Measurements from ENCODE around the gene NR1D2.
"Not testable (repeated sequence)": the region's sequence is repeated elsewhere in the genome, so short reads cannot be mapped to it uniquely, and the experiment has no call there.

NR1D2 gene

DNA sequence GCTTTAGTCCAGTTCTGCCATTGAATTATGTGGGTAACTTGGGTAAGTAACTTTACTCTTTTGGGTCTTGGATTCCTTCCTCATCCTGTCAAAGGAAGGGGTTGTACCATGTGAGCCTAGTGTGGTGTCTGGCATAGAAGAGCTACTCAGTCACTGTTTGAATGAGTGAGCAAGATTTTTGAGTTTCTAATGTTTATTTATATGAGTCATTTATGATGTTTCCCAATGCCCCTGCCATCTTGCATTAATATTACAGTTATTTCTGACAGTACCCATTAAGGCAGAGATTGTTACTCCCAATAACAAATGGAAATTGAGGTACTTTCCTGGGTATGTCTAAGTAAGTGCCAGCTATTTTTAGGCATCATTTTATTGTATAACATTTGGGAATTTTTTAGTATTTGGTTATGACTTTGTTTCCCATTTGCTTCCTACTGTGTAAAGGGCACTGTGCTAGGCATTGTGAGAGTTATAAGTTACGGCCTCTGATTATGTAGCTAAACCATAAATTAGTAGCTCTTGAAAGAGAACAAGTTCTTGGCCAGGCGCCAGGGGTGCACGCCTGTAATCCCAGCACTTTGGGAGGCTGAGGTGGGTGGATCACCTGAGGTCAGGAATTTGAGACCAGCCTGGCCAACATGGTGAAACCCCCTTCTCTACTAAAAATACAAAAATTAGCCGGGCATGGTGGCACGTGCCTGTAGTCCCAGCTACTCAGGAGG lies 23.5 kb downstream of the NR1D2 start:
- DNase-seq = no peak

DNA sequence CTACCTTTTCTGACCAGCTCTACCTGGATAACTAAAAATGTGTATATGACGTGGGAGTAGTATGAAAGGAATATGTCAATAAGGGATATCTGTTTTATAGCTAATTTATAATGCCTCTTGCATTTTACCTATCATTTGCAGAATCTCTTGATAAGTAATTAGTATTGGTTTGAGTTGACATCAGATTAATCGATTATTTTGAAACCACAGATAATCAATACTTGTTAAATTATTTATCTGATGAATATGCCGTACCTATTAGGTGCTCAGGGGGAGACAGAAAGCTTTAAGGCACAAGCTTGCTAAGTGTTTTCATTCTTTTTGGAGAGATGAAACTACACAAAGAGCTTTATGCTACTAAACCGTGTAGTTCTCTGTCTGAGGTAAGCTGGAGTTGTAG lies 24.3 kb downstream of the NR1D2 start:
- no peak for DNase-seq

DNA sequence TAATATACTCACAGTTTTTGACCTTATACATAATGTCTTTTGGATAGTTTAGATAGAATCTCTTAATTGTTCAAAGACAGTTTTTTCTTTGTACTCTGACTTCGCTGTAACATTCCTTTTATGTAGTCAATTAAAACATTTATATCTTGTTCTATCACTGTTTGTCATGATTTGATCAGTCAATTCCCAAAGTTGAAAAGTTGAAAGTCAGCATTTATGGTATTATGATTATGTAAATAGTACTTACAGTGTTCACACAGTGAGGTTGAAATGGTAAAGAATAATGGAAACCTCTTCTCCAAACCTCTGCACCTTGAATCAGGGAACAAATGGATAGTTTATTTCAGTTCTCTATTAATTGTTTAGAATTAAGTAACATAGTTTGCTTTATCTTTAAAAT lies 26.6 kb downstream of the NR1D2 start:
- no peak for DNase-seq

DNA sequence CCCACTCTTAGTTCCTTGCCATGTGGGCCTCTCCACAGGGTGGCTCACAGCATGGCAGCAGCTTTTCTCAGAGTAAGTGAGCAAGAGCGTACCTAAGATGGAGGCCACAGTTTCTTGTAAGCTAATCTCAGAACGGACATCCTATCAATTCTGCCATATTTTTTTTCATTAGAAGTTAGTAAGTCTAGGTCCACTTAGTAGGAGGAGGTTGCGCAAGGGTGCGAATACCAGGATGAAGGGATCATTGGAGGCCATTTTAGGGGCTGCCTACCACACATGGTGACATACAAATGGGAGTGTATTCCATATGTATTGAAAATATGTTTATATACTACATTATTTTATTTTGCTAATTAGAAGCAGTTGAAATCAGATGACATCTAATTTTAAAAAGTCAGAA lies 31.5 kb downstream of the NR1D2 start:
- DNase-seq = no peak

DNA sequence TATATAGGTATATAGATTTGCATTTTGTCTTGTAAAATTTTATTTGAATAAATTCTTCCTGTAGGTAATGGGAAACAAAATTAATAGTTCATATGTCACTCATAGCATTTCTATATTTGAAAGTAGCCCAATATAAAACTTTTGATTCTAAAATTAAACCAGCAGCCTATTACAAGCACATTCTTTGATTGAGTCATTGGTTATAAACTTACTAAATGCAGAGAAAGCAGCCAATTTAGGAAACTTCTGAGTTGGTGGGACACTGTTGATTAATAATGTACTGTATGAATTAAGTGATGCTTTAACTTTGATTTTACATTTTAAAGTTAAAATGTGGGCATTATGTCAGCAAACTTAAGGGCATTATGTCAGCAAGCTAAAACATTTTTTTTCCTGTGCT lies 34.5 kb downstream of the NR1D2 start:
- DNase-seq = no peak

DNA sequence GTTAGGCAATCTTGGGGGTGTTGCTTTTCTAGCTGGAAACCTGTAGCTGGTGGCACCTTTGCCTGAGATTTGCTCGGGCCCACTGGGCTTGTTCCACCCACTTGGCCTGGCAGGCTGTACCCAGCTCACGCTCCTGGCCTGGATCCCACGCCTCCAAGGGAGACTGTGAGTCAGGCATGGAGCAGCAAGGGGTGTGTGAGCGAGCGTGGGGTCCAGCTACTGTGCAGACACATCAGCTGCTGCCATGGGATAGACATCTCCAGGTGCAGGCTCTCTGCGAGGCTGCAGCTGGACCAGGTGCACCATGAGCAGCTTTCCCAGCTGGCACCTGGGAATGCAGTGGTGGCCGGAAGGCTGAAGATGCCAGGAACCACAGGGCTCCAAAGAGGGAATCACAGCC lies 36.0 kb downstream of the NR1D2 start:
- no peak for DNase-seq

DNA sequence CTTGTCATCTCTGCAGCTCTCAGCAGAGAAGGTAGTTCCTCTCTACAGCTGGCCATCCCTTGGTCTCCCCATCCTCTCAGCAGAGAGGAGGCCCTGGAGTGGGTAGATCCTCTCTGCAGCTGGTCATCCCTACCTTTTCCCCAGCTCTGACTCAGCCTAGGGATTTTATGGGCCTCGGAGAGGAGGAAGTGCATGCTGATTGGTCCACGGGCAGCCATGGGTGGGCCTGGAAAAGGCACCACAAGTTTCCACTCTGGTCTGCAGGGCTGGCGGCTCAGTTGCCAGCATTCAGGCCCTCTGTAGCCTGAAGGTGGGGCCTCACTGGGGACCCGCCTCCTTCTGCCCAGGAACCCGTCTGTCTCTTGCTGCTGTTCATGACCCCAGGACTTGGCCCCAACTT lies 36.9 kb downstream of the NR1D2 start:
- peak; percentile 0 for DNase-seq

DNA sequence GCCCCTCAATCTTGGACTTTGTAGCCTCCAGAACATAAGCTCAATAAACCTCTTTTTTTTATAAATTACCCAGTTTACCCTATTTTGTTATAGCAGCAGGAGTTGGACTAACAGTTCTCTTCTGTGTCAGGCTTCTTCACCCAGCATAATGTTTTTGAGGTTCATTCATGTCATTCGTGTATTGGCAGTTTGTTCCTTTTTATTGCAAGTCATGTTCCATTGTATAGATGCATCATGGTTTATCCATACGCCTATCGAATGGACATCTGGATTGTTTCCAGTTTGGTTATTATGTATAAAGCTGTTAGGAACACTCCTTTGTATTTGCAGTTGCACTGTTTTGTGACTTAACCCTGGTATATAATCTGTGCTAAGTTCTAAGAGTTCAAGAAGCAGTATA lies 39.8 kb downstream of the NR1D2 start:
- no peak for DNase-seq

DNA sequence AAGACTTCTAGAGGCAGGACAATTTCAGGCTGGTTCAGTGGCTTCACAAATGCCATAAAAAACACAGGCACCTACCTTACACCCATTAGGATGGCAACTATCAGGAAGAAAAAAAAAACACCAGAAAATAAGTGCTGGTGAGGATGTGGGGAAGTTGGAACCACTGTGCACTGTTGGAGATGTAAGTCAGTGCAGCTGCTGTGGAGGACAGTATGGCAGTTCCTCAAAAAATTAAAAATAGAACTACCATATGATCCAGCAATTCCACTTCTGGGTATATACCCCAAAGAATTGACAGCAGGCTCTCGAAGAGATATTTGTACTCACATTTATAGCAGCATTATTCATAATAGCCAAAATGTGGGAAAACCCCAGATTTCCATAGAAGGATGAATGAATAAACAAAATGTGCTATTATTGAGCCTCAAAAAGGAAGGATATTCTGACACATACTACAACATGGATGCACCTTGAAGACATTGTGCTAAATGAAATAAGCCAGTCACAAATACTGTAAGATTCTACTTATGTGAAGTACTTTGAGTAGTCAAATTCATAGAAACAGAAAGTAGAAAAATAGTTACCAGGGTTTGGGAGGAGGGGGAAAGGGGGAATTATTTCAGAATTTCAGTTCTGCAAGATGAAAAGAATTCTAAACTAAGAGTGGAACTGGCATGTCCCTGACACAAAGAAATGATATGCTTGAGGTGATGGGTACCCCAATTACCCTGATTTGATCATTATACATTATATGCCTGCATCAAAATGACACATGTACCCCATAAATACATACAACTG lies 40.9 kb downstream of the NR1D2 start:
- no peak for DNase-seq

DNA sequence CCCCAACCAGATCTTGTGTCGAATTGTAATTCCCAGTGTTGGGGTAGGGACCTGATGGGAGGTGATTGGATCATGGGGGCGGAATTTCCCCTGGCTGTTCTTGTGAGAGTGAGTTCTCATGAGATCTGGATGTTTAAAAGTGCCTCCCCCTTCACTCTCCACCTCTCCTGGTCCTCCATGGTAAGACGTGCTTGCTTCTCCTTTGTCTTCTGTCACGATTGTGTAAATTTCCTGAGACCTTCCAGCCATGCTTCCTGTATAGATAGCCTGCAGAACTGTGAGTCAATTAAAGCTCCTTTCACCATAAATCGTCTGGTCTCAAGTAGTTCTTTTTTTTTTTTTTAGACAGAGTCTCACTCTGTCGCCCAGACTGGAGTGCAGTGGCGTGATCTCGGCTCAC lies 42.3 kb downstream of the NR1D2 start:
- DNase-seq = no peak

DNA sequence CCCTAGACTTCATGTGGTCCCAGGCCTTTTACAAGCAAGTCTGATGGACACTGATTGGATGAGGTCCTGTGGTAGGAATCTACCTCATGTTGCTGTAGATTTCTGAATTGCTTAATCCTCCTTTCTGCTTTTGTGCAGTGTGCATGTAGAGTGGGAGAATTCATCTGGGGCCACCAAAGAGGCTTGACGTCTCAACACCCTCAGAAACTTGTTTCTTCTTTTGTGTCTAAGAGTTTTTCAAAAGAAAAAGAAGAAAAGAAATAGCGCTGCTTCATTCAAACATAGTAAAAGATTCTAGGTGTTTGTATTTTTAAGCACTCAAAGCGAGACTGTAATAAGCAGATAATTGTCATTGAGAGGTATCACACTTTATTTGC lies 46.2 kb downstream of the NR1D2 start:
- DNase-seq = no peak

DNA sequence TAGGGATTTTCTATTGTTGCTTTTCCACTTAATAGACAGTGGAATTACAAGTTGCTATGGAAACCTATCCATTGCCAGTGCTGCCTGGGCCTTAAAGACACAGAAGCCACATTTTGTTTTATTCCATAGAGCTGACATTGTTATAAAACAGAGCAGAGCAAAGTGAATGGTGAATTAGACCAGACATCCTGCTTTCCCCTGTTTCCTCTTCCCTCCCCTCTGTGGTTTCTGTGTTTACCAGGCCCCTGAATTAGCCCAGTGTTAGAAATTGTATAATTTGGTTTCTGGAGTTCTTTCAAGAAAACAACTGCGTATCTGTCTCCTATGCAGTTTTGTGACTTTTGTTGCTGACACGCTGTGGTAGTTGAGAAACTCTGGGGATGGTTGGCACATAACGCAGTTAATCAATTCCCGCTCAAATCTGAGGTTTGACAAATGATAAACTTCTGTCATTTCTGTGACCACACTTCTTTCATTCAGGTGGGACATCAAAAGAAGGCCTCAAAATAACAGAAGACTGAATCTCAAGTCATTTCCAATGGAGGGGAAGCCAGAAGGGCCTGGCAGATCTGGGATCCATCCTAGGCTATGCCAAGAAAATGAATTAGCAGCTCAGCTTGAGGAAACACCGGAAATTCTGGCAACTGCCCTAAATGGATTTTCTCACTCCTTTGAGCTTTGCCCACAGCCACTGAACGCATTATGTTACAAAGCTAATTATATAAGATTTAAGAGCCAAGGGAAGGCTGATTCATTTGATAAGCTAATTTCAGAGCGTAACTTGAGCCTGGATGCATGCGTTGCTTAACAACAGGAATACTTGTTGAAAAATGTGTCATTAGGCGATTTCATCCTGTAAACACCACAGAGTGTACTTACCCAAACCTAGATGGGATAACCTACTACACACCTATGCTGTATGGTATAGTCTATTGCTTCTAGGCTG lies 46.9 kb downstream of the NR1D2 start:
- peak; percentile 27 for DNase-seq

DNA sequence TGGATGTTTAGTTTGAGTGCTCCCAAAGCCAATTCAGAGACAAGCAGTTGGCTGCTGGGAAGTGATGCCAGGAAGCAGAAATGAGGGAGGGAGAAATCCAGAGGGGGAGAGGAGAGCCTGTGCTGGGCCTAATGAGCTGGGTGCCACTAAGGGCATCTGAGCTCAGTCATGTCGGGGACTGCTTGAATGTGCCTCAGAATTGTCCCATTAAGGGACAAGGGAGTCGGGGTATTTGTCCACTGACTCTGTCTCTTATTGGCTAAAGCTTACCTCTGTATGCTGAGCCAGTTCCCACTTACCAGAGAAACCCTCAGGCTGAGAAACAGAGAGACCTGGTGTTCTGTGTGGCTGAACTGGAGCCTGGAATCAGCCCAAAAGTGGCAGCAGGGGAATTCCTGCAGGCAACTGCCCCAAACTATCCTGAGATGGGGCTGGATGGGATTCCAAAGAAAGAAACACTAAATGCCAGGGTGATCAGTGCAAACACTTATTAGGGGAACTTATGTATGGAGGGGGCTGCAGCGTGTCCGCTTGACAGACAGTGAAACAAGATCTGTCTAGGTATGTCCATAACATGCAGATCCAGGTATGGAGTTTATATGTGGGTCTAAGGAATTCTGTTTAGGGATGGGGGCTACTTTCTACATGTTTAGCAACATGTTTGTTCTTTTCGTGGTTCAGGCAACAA lies 48.6 kb downstream of the NR1D2 start:
- no peak for DNase-seq

DNA sequence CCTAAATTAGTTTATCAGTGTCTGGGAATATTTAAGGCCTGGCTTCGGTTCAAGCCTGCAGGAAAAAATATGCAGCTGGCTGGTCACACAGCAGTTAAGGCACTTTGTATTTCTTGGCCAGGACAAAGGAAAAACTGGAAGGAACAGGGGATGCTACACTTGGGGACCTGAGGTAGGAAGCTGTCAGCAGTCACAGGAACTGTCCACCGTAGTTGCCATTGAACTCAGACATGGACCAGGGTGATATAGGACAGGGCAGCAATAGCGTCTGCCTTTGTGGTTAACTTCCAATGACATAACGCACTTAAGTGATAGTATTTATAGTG lies 49.1 kb downstream of the NR1D2 start:
- no peak for DNase-seq

DNA sequence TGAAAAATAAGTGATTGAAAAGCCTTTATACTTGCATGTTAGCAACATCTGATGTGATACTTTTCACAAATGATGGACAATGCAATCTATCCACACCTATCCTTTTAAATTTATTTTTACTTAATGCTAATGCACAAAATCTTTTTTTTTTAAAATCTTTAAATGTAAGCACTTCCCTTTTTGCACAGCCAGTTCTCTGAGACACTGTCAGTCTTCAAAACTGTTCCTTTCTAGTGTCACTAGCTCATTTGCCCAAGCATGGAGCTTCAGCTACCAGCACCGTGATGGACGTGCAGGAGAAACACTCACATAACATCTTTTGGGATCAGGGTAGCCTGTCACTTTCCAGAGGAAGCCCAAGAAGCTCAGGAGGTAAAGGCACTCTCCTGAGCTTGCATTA lies 50.1 kb downstream of the NR1D2 start:
- no peak for DNase-seq

DNA sequence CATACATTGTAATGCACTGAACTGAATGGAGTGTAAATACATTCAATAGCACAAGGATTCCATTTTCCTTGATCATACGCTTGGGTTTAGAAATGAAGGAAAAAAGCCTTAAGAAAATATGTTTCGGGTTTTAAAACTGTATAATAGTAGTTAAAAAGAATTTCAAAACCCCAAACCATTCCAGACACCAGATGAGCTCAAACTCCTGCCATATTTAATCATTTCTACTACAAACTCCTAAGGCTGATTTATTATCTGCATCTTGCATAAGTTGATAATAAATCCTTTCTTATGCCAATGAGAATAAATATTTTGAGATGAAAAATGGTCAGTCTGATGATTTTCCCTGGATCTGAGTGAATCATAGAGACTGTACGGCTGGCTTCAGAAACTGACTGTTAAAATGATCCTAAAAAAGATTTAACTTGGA lies 51.0 kb downstream of the NR1D2 start:
- DNase-seq = no peak

DNA sequence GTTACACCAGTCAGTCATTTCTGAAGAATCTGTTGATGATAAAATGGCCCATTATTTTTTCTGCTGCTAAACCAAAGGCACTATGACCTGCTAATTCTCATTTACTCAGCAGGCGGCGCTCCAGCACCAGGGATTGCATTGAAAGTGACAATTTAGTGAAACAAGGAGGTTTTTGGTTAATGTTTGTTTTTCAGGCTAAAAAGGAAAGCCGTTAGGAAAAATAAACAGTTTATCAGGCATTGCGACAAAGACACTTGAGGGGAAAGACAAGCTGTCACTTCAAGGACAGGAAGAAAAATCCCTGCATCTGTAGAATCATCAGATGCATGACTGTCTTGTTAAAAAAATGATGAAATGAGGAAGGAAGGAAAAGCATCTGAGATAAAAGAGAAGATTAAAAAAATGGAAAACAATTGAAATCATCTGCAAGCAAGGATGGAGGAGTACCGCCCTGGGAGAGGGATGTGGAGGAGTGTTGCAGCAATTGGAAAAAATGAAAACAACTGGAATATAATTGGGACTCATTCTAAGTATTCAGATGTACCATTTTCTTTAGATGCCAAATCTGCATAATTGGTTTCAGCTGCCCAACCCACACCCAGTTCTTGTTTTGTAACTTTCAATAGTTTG lies 54.0 kb downstream of the NR1D2 start:
- DNase-seq = peak; percentile 50

DNA sequence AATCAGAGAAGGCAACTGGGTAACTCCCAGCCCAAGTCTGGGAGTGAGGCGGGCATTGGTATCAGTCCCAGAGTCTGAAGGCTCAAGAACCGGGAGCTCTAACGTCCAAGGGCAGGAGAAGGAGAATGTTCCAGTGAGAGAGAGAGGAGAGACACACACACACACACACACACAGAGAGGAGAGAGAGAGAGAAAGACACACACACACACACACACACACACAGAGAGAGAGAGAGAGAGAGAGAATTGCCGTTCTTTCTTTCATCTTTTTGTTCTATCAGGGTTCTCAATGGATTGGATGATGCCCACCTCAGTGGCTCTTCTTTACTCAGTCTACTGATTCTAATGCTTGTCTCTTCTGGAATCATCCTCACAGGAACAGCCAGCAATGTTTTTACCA lies 57.0 kb downstream of the NR1D2 start:
- DNase-seq = no peak

DNA sequence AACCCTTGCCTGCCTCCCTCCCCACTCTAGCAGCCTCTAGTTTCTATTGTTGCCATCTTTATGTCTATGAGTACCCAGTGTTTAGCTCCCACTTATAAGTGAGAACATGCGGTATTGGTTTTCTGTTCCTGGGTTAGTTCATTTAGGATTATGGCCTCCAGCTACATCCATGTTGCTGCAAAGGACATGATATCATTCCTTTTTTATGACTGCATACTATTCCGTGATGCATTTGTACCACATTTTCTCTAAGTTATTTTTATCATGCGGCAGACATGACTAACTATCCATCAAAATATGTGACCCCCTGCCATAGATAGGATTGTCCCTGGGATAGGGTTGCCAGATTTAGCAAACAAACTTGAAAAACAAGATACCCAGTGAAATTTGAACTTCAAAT lies 58.4 kb downstream of the NR1D2 start:
- DNase-seq = no peak

DNA sequence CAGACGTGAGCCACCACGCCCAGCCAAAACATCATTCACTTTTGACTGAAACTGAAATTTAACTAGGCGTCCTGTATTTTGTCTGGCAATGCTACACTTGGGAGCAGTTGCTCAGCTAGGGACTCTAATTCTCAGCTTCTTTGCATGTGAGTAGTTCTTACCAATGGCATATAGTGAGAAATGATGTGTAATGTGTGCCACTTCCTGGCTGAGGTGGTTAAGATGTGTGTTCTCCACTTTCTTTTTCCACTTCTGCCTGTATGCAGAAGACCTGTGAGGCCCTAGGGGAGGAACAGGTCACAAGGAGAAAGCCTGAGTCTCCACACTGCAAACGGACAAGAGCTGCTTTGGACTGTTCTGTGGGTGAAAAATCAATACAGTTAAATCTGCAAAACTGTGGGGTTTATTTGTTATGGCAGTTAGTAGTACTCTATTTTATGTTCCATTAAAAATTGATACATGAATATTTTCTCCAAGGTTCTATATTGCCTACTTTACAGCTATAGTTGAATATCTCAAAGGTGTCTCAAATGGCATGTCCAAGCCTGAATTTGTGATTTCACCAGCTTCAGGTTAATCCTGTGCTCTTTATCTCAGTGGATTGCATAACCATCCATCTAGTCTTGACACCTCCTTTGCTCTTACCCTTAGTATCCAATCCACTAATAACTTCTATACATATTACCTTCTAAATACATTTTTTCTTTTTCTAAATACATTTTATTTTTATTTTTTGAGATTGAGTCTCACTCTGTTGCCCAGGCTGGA lies 59.3 kb downstream of the NR1D2 start:
- DNase-seq = no peak

DNA sequence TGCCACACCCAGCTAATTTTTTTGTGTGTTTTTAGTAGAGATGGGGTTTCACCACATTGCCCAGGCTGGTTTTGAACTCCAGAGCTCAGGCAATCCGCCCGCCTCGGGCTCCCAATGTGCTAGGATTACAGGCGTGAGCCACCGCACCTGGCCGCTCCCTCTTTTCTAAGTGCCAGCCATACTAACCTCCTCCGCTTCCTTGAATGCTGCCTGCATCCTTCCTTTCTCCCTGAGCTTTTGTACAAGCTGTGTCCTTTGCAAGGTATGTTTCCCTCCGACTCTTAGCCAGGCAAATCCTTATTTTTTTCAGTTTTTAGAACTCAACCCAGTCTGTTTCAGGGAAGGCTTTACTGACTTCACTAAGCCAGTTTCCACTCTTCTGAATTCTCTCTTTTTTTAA lies 60.6 kb downstream of the NR1D2 start:
- no peak for DNase-seq

DNA sequence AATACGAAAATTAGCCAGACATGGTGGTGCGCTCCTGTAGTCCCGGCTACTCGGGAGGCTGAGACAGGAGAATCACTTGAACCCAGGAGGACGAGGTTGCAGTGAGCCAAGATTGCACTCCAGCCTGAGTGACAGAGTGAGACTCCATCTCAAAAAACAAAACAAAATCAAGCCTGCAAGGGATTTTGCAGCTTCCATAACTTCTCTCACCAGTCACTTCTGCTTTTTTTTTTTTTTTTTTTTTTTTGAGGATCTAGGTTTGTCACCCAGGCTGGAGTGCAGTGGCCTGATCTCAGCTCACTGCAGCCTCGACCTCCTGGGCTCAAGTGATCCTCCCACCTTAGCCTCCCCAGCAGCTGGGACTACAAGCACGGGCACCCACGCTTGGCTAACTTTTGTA lies 65.7 kb downstream of the NR1D2 start:
- not testable (repeated sequence) for DNase-seq
